KMS-11 (cell line): ENCODE measurements around the gene LARGE1.

ENCODE experiments used
- H2AFZ ChIP-seq: fragments of 200-600 bp; sonication (generic); 2 replicates; pipeline ENCODE4 v1.6.1; 2016; ENCODE audit warnings: antibody characterized with exemption, mixed run types, low read depth
- H3K27ac ChIP-seq: fragments of 200-600 bp; sonication (generic); 2 replicates; pipeline ENCODE4 v1.6.1; 2016; ENCODE audit warnings: mild to moderate bottlenecking, mixed run types
- H3K27me3 ChIP-seq: fragments of 200-600 bp; sonication (generic); 2 replicates; pipeline ENCODE4 v1.6.1; 2017; ENCODE audit warnings: mild to moderate bottlenecking, low read depth, mixed run types, moderate library complexity; ENCODE audit not compliant: insufficient read depth
- H3K36me3 ChIP-seq: fragments of 200-600 bp; sonication (generic); 2 replicates; pipeline ENCODE4 v1.6.1; 2017; ENCODE audit warnings: mild to moderate bottlenecking, mixed run types; ENCODE audit not compliant: insufficient read depth
- H3K4me1 ChIP-seq: fragments of 200-600 bp; sonication (generic); 2 replicates; pipeline ENCODE4 v1.6.1; 2016; ENCODE audit warnings: mild to moderate bottlenecking, low read depth, mixed run types; ENCODE audit not compliant: poor library complexity, severe bottlenecking
- H3K4me2 ChIP-seq: fragments of 200-600 bp; sonication (generic); 2 replicates; pipeline ENCODE4 v1.7.0; 2016; ENCODE audit warnings: mild to moderate bottlenecking, mixed run types
- H3K4me3 ChIP-seq: fragments of 200-600 bp; sonication (generic); IDR thresholded peaks from 2 replicates; pipeline ENCODE4 v1.6.1; 2017; ENCODE audit warnings: low read depth, low read length, mixed read lengths; ENCODE audit not compliant: insufficient read depth
- H3K79me2 ChIP-seq: fragments of 200-600 bp; sonication (generic); 2 replicates; pipeline ENCODE4 v1.6.1; 2016; ENCODE audit warnings: low read depth, mixed run types; ENCODE audit not compliant: insufficient read depth
- H3K9ac ChIP-seq: fragments of 200-600 bp; sonication (generic); 2 replicates; pipeline ENCODE4 v1.6.1; 2016; ENCODE audit warnings: mild to moderate bottlenecking, mixed run types
- H4K20me1 ChIP-seq: fragments of 200-600 bp; sonication (generic); 2 replicates; pipeline ENCODE4 v1.6.1; 2016; ENCODE audit warnings: mild to moderate bottlenecking, mixed run types; ENCODE audit not compliant: insufficient read depth
- CTCF ChIP-seq: fragments of 200-600 bp; sonication (generic); conservative IDR thresholded peaks from 2 replicates; pipeline ENCODE4 v1.6.1; 2017; ENCODE audit warnings: low read depth, mild to moderate bottlenecking, antibody characterized with exemption, low read length, moderate library complexity, mixed read lengths

LARGE1 gene

GRCh38 chr22:33726294-33726734 is 194.0 kb downstream of the LARGE1 start:
- no peaks in the 10 kb centered on the region for H3K79me2 ChIP-seq
- H3K4me1 ChIP-seq: no peaks in the 10 kb centered on the region
- no peak for TF ChIP-seq CTCF
- H3K4me3 ChIP-seq: no peak overlapping the region
- H3K36me3 ChIP-seq: no peaks in the 10 kb centered on the region
- no peaks in the 10 kb centered on the region for H4K20me1 ChIP-seq
- H3K27ac ChIP-seq: no peak overlapping the region
- no peak overlapping the region for H3K4me2 ChIP-seq
- no peak overlapping the region for H2AFZ ChIP-seq
- no peak overlapping the region for H3K9ac ChIP-seq
- no peaks in the 10 kb centered on the region for H3K27me3 ChIP-seq

- Histone ChIP-seq H2AFZ (no peak overlapping the region), H3K9ac (no peak overlapping the region), H4K20me1 (no peaks in the 10 kb centered on the region), H3K4me3 (no peak overlapping the region), H3K27me3 (no peaks in the 10 kb centered on the region), H3K4me2 (no peak overlapping the region), H3K36me3 (no peaks in the 10 kb centered on the region), H3K4me1 (no peaks in the 10 kb centered on the region), H3K27ac (no peak overlapping the region), H3K79me2 (no peaks in the 10 kb centered on the region)
- TF ChIP-seq CTCF: no peak
Measured at GRCh38 chr22:33723915-33724314, 196.4 kb downstream of the LARGE1 start.

- H3K27ac ChIP-seq: no peak overlapping the region
- no peaks in the 10 kb centered on the region for H3K4me1 ChIP-seq
- no peak overlapping the region for H3K9ac ChIP-seq
- TF ChIP-seq CTCF: no peak
- H2AFZ ChIP-seq: no peak overlapping the region
- H3K4me3 ChIP-seq: no peak overlapping the region
- no peak overlapping the region for H3K4me2 ChIP-seq
- H3K36me3 ChIP-seq: no peaks in the 10 kb centered on the region
- no peaks in the 10 kb centered on the region for H3K27me3 ChIP-seq
- H3K79me2 ChIP-seq: no peaks in the 10 kb centered on the region
- no peaks in the 10 kb centered on the region for H4K20me1 ChIP-seq
Measured at GRCh38 chr22:33722816-33723215, 197.5 kb downstream of the LARGE1 start.

- H4K20me1 ChIP-seq: no peaks in the 10 kb centered on the region
- H3K4me1 ChIP-seq: no peaks in the 10 kb centered on the region
- H3K4me3 ChIP-seq: no peak overlapping the region
- H3K27me3 ChIP-seq: no peaks in the 10 kb centered on the region
- H3K27ac ChIP-seq: no peak overlapping the region
- H3K36me3 ChIP-seq: no peaks in the 10 kb centered on the region
- no peak for TF ChIP-seq CTCF
- H3K9ac ChIP-seq: no peak overlapping the region
- no peak overlapping the region for H2AFZ ChIP-seq
- H3K79me2 ChIP-seq: no peaks in the 10 kb centered on the region
- no peak overlapping the region for H3K4me2 ChIP-seq
Measured at GRCh38 chr22:33720166-33720878, 200.0 kb downstream of the LARGE1 start.
